SH-SY5Y (cell line): ENCODE data around the gene LARGE1.

ENCODE experiments used
- GATA2 ChIP-seq: IDR thresholded peaks from 2 replicates; pipeline ENCODE4 v1.6.1; 2011; ENCODE audit warnings: mild to moderate bottlenecking, low read depth, low read length
- GATA3 ChIP-seq: IDR thresholded peaks from 2 replicates; pipeline ENCODE4 v1.6.1; 2011; ENCODE audit warnings: low read depth, mild to moderate bottlenecking, low read length, moderate library complexity

The LARGE1 gene

DNA sequence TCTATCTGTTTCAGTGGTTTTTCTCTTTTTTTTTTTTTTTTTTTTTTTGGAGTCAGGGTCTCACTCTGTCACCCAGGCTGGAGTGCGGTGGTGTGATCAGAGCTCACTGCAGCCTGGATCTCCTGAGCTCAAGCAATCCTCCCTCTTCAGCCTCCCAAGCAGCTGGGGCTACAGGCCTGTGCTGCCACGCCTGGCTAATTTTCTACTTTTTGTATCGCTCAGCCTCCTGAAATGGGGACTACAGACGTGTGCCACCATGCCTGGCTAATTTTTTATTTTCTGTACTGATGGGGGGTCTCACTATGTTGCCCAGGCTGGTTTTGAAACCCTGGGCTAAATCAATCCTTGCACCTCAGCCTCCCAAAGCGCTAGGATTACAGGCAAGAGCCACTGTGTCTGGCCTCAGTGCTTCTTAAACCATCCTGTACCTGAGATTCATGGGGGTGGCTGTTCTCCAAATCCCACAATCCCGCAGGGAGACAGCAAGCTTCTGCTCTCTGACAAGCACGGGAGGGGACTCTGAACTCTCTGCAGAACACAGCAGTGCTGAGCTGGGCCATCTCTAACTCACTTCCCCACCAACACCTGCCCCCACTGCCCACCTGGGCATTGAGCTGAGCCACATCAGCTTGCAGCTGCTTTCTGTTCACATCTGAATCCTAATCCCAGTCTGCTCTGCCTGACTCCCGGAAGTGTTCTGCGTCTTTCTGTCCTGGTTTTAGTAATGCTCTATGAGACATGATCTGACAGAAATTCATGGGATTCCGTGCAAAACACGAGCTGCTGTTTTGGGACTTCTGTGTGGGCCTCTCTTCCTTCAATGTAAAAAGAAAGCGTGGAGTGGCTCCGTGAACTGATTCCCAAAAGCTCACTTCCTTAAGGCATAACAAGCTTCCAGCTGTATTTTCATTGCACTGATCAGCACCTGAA is 400.0 kb downstream of the LARGE1 start:
- TF ChIP-seq GATA3, result no peak

- TF ChIP-seq GATA3, result no peak
- no peak for TF ChIP-seq GATA2
These were observed 401.0 kb downstream of the LARGE1 start for GRCh38 chr22:33519071-33519973.

- no peak for TF ChIP-seq GATA3
- TF ChIP-seq GATA2, result no peak
These were observed 401.9 kb downstream of the LARGE1 start for GRCh38 chr22:33518405-33518804.

DNA sequence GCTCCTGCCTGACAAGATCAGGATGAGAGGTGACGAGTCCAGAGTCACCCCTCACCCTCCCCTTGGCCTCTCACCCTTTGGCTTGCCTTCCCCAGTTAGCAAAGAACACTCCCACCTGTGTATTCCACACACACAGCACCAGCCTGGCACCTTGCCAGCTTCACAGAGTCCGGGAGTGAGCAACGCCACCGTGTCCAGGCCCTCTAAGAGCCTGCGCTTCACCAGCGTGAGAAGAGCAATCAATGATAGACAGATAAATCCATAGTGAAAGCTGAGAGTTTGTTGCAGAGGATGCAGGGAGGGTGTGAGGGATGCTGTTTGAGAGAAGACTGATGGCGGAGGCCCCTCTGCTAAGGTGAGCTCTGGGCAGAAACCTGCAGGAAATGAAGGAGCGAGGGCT is 404.5 kb downstream of the LARGE1 start:
- TF ChIP-seq GATA2 (no peak), GATA3 (no peak)

- TF ChIP-seq GATA2 (no peak), GATA3 (no peak)
These were observed 406.6 kb downstream of the LARGE1 start for GRCh38 chr22:33513388-33514338.

DNA sequence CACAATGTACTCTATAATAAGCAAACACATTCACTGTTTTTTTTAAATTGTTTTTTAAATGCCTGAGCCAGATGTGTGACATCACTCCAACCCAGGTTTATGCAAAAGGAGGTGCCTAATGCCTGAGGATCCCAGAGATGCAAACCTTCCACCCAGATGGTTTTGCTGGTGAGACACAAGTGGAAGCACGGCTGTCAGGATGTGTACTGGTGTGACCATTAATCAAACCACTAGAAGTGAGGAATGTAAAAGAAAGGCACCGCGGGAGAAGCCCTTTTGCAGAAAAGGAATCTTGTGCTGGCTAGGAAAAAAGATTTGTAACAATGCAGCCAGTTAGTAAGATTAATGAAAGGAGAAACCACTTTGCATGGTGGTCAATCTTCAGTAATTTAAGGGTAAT is 407.4 kb downstream of the LARGE1 start:
- TF ChIP-seq GATA2 (no peak), GATA3 (no peak)

GRCh38 chr22:33510429-33510904 is 409.8 kb downstream of the LARGE1 start:
- no peak for TF ChIP-seq GATA2
- no peak for TF ChIP-seq GATA3

DNA sequence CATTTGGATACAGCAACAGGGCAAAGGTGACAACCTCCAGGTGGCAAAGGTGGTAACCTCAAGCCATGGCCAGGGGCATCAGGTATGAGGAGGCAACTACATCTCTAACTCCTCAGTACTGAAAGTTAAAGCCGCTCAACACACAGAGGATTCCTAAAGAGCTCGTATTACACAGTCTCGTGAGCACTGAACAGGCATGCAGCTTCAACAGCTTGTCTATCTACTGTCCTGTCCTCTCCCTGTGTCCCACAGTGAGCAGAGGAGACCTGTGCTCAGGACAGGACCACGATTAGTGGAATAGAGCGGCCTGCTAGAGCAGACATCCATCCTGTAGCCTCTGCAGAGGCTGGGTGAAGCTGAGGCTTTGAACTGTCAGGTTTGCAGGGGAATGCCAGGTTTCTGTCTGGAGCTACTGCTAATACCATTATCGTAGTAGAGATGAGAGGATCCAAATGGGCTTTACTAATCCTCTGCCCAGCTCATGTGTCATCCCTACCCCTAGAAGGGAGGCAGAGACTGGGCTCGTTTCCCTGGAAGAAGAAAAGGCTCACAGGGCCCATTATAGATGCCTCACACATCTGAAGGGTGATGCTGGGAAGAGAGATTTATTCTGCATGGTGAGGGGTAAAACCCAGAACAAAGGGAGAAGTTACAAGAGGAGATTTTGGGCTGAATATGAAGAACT is 415.2 kb downstream of the LARGE1 start:
- no peak for TF ChIP-seq GATA2
- no peak for TF ChIP-seq GATA3

DNA sequence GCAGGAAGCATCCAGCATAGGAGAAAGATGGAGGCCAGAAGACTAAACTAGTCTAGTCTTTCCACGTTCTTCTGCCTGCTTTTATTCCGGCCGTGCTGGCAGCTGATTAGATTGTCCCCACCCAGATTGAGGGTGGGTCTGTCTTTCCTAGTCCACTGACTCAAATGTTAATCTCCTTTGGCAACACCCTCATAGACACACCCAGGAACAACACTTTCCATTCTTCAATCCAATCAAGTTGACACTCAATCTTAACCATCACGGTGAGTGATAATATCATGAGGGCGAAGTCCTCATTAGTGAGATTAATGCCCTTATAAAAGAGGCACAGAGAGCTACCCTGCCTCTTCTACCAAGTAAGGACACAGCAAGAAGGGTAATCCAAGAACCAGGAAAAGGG is 424.2 kb downstream of the LARGE1 start:
- TF ChIP-seq GATA3 (no peak), GATA2 (no peak)

GRCh38 chr22:33493476-33494205 is 426.6 kb downstream of the LARGE1 start:
- no peak for TF ChIP-seq GATA2
- TF ChIP-seq GATA3, result no peak

GRCh38 chr22:33492210-33492651 is 428.0 kb downstream of the LARGE1 start:
- TF ChIP-seq GATA2 (no peak), GATA3 (no peak)

GRCh38 chr22:33487041-33487716 is 433.1 kb downstream of the LARGE1 start:
- TF ChIP-seq GATA2, result no peak
- no peak for TF ChIP-seq GATA3
